GM08714 (cell line): ENCODE measurements around the gene SORBS2.

Experiments used
- H3K4me3 ChIP-seq: fragments of 200-500 bp; sonication (Bioruptor generic); 2 replicates; pipeline ENCODE4 v1.5.1; 2014; ENCODE audit warnings: mild to moderate bottlenecking, low read length, inconsistent platforms
- ZNF274 ChIP-seq: IDR thresholded peaks from 2 replicates; pipeline ENCODE4 v1.6.1; 2012; ENCODE audit warnings: mild to moderate bottlenecking, low read depth, low read length

Gene SORBS2

GRCh38 chr4:185671066-185671465 is 140.9 kb downstream of the SORBS2 start:
- TF ChIP-seq ZNF274: no peak
- H3K4me3 ChIP-seq: no peak overlapping the region

GRCh38 chr4:185669288-185669687 is 142.7 kb downstream of the SORBS2 start:
- no peak for TF ChIP-seq ZNF274
- H3K4me3 ChIP-seq: no peak overlapping the region

- no peak for TF ChIP-seq ZNF274
These were observed 145.8 kb downstream of the SORBS2 start for GRCh38 chr4:185666156-185666555.

GRCh38 chr4:185665655-185666054 is 146.3 kb downstream of the SORBS2 start:
- TF ChIP-seq ZNF274: no peak
- no peak overlapping the region for H3K4me3 ChIP-seq

More at GRCh38 chr4:185666156-185666555, 145.8 kb downstream of the SORBS2 start:
- H3K4me3 ChIP-seq: no peak overlapping the region

- no peak for TF ChIP-seq ZNF274
- H3K4me3 ChIP-seq: no peak overlapping the region
These were observed 147.5 kb downstream of the SORBS2 start for GRCh38 chr4:185664481-185664880.

- no peak for TF ChIP-seq ZNF274
- no peak overlapping the region for H3K4me3 ChIP-seq
These were observed 149.8 kb downstream of the SORBS2 start for GRCh38 chr4:185662030-185662778.

GRCh38 chr4:185660340-185660739 is 151.7 kb downstream of the SORBS2 start:
- no peak for TF ChIP-seq ZNF274
- no peak overlapping the region for H3K4me3 ChIP-seq

- no peak for TF ChIP-seq ZNF274
- no peak overlapping the region for H3K4me3 ChIP-seq
These were observed 154.3 kb downstream of the SORBS2 start for GRCh38 chr4:185657699-185658098.

- no peak for TF ChIP-seq ZNF274
- H3K4me3 ChIP-seq: no peak overlapping the region
These were observed 154.8 kb downstream of the SORBS2 start for GRCh38 chr4:185657183-185657582.

- H3K4me3 ChIP-seq: no peak overlapping the region
- no peak for TF ChIP-seq ZNF274
These were observed 155.5 kb downstream of the SORBS2 start for GRCh38 chr4:185656467-185656931.

- TF ChIP-seq ZNF274: no peak
- H3K4me3 ChIP-seq: no peak overlapping the region
These were observed 156.9 kb downstream of the SORBS2 start for GRCh38 chr4:185654965-185655554.

- TF ChIP-seq ZNF274: no peak
- H3K4me3 ChIP-seq: no peak overlapping the region
These were observed 157.7 kb downstream of the SORBS2 start for GRCh38 chr4:185654311-185654710.

- no peak overlapping the region for H3K4me3 ChIP-seq
- TF ChIP-seq ZNF274: no peak
These were observed 160.1 kb downstream of the SORBS2 start for GRCh38 chr4:185651851-185652250.

- no peak for TF ChIP-seq ZNF274
- H3K4me3 ChIP-seq: no peak overlapping the region
These were observed 160.8 kb downstream of the SORBS2 start for GRCh38 chr4:185651137-185651677.

GRCh38 chr4:185648631-185649030 is 163.4 kb downstream of the SORBS2 start:
- TF ChIP-seq ZNF274: no peak
- H3K4me3 ChIP-seq: no peak overlapping the region

GRCh38 chr4:185645403-185645802 is 166.6 kb downstream of the SORBS2 start:
- no peak overlapping the region for H3K4me3 ChIP-seq
- TF ChIP-seq ZNF274: no peak
